Dendritic cell treated with granulocyte-macrophage colony-stimulating factor and Interleukin-4, amounts not matched to agents 40 ng/mL and 50 ng/mL, for 4 days (primary cell): ENCODE results near the gene RGR.

Experiments used
- H3K27ac Mint-ChIP-seq: one replicate; pipeline ENCODE4 v1.8.0; 2022; ENCODE audit warnings: mild to moderate bottlenecking, mixed read lengths
- H3K27me3 Mint-ChIP-seq: one replicate; pipeline ENCODE4 v1.8.0; 2022; ENCODE audit warnings: mild to moderate bottlenecking, mixed read lengths
- H3K36me3 Mint-ChIP-seq: one replicate; pipeline ENCODE4 v1.8.0; 2022; ENCODE audit warnings: low read depth, mixed read lengths
- H3K4me1 Mint-ChIP-seq: one replicate; pipeline ENCODE4 v1.8.0; 2022; ENCODE audit warnings: low read depth, mixed read lengths
- H3K4me3 Mint-ChIP-seq: one replicate; pipeline ENCODE4 v1.8.0; 2022; ENCODE audit warnings: mild to moderate bottlenecking, moderate library complexity, mixed read lengths
- H3K9me3 Mint-ChIP-seq: one replicate; pipeline ENCODE4 v1.8.0; 2022; ENCODE audit warnings: mixed read lengths
- intact Hi-C: fragments of 100-400 bp; cut with micrococcal nuclease; formaldehyde crosslinking; loops from one replicate; pipeline ENCODE4 v1.15.0; 2022

The RGR gene

DNA sequence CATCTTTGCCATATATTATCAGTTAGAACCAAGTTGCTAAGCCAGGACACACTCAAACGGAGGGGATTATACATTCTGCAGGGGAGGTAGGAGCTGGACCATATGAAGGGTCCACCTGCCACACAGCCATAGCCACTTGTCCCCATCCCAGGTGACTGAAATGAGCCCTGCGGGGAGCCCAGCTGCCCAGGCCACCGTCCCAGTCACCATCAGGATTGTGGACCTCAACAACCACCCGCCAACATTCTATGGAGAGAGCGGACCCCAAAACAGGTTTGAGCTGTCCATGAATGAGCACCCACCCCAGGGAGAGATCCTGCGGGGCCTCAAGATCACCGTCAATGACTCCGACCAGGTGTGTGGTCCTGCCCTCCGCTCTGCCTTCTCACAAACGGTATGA, 36.8 kb upstream of the RGR start:
- H3K27me3 Mint-ChIP-seq, result peaks cover 8% of the 10 kb centered on the region
- H3K27ac Mint-ChIP-seq, result no peak overlapping the region
- H3K36me3 Mint-ChIP-seq, result no peaks in the 10 kb centered on the region
- intact Hi-C loops, result no loop called here
- no peaks in the 10 kb centered on the region for H3K9me3 Mint-ChIP-seq
- H3K4me3 Mint-ChIP-seq, result no peak overlapping the region
- H3K4me1 Mint-ChIP-seq, result no peaks in the 10 kb centered on the region

GRCh38 chr10:84211566-84211965, 33.3 kb upstream of the RGR start:
- Mint-ChIP-seq H3K9me3 (no peaks in the 10 kb centered on the region), H3K36me3 (no peaks in the 10 kb centered on the region), H3K27ac (no peak overlapping the region), H3K4me3 (no peak overlapping the region), H3K27me3 (peaks cover 8% of the 10 kb centered on the region), H3K4me1 (no peaks in the 10 kb centered on the region)
- intact Hi-C loops, result no loop called here

DNA sequence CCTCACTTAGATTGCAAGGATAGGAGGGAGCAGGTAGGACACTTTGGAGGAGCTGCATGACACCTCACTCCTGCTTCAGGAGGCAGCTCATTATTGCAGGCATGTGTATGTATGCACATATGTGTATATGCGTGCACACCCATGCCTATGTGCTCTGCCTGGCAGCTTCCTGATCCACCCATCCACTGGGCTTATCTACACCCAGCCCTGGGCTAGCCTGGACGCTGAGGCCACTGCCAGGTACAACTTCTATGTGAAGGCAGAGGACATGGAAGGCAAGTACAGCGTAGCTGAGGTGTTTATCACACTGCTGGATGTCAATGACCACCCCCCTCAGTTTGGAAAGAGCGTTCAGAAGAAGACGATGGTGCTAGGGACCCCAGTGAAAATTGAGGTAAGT, 32.8 kb upstream of the RGR start:
- no peaks in the 10 kb centered on the region for H3K4me1 Mint-ChIP-seq
- intact Hi-C loops, result no loop called here
- H3K9me3 Mint-ChIP-seq, result no peaks in the 10 kb centered on the region
- no peak overlapping the region for H3K27ac Mint-ChIP-seq
- peaks cover 6% of the 10 kb centered on the region for H3K27me3 Mint-ChIP-seq
- no peak overlapping the region for H3K4me3 Mint-ChIP-seq
- H3K36me3 Mint-ChIP-seq, result no peaks in the 10 kb centered on the region

DNA sequence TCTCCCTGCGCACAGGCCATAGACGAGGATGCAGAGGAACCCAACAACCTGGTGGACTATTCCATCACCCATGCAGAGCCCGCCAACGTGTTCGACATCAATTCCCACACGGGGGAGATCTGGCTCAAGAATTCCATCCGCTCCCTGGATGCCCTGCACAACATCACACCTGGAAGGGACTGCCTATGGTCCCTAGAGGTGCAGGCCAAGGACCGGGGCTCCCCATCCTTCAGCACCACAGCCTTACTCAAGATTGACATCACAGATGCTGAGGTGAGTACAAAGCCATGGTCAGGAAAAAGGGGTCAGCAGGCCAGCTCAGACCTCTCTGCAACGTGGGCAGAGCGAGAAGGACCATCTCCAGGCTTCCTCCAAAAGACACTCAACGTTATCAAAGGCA, 31.8 kb upstream of the RGR start:
- H3K36me3 Mint-ChIP-seq, result no peaks in the 10 kb centered on the region
- H3K9me3 Mint-ChIP-seq, result no peaks in the 10 kb centered on the region
- no peak overlapping the region for H3K27ac Mint-ChIP-seq
- intact Hi-C loops, result no loop called here
- no peaks in the 10 kb centered on the region for H3K4me1 Mint-ChIP-seq
- H3K4me3 Mint-ChIP-seq, result no peak overlapping the region
- H3K27me3 Mint-ChIP-seq, result peaks cover 3% of the 10 kb centered on the region

- no peak overlapping the region for H3K4me3 Mint-ChIP-seq
- H3K9me3 Mint-ChIP-seq, result no peaks in the 10 kb centered on the region
- no peaks in the 10 kb centered on the region for H3K36me3 Mint-ChIP-seq
- H3K27ac Mint-ChIP-seq, result no peak overlapping the region
- intact Hi-C loops, result no loop called here
- H3K27me3 Mint-ChIP-seq, result peaks cover 1% of the 10 kb centered on the region
- no peaks in the 10 kb centered on the region for H3K4me1 Mint-ChIP-seq
Measured at GRCh38 chr10:84214046-84214572, 30.7 kb upstream of the RGR start.

DNA sequence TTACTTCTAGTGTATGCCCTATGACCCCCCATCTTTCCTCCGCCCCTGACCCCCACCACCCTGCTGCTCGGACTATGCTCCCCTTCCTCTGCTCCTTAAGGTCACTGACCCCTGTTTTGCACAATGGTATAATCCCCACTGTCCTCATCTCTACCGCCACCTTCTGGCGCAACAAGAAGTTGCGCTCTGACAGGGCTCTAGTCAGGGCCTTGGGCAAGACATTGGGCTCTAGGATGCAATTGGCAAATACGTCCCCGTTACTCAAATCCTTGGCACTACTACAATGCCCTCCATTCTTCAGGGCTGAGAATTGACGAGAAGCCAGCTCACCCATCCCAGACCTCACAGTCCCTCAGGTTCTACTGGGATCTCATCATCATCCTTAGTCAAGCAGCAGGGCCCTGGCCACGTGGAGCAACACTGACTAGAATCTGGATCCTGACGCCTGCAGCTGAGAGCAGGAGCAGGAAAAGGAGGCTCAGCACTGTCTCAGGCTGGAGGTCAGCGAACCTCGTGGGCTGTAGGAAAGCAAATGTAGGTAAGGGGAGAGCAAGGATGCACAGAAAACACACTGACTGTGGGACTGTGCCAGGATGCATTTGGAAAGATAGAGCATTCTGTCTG, 30.1 kb upstream of the RGR start:
- Mint-ChIP-seq H3K27ac (no peak overlapping the region), H3K9me3 (no peaks in the 10 kb centered on the region), H3K27me3 (peaks cover 3% of the 10 kb centered on the region), H3K4me1 (no peaks in the 10 kb centered on the region), H3K4me3 (no peak overlapping the region), H3K36me3 (no peaks in the 10 kb centered on the region)
- intact Hi-C loops, result no loop called here

GRCh38 chr10:84216834-84217233, 28.0 kb upstream of the RGR start:
- Mint-ChIP-seq H3K4me1 (no peaks in the 10 kb centered on the region), H3K9me3 (no peaks in the 10 kb centered on the region), H3K36me3 (no peaks in the 10 kb centered on the region), H3K27me3 (peaks cover 3% of the 10 kb centered on the region), H3K27ac (no peak overlapping the region), H3K4me3 (no peak overlapping the region)
- intact Hi-C loops, result no loop called here

- Mint-ChIP-seq H3K4me3 (no peak overlapping the region), H3K27ac (no peak overlapping the region), H3K36me3 (no peaks in the 10 kb centered on the region), H3K9me3 (no peaks in the 10 kb centered on the region), H3K4me1 (no peaks in the 10 kb centered on the region), H3K27me3 (peaks cover 3% of the 10 kb centered on the region)
- intact Hi-C loops, result no loop called here
Measured at GRCh38 chr10:84217746-84218145, 27.1 kb upstream of the RGR start.

DNA sequence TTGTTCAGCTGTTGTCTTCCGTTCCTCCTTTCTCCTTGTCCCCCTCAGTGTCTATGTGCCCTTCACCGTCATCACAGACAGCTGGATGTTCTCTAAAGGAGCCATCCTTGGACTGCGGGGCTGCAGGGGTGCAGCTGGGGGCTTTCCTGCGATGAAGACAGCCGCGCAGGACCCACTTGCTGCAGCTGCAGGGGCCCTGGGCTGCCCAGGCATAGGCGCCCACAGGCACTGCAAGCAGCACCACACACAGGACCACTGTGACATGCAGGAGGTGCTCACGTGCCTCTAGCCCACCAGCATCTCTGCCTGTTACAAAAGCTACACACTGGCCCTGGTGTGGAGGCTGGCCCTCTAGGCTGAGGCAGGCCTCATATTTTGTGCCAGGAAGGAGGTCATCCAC, 22.9 kb upstream of the RGR start:
- intact Hi-C loops, result no loop called here
- Mint-ChIP-seq H3K9me3 (no peaks in the 10 kb centered on the region), H3K27ac (no peak overlapping the region), H3K4me3 (no peak overlapping the region), H3K27me3 (peaks cover 3% of the 10 kb centered on the region), H3K36me3 (no peaks in the 10 kb centered on the region), H3K4me1 (no peaks in the 10 kb centered on the region)

GRCh38 chr10:84224411-84225028, 20.3 kb upstream of the RGR start:
- Mint-ChIP-seq H3K4me3 (no peak overlapping the region), H3K27ac (no peak overlapping the region), H3K36me3 (no peaks in the 10 kb centered on the region), H3K9me3 (no peaks in the 10 kb centered on the region), H3K27me3 (peaks cover 1% of the 10 kb centered on the region), H3K4me1 (no peaks in the 10 kb centered on the region)
- intact Hi-C loops, result no loop called here

- Mint-ChIP-seq H3K36me3 (no peaks in the 10 kb centered on the region), H3K4me3 (no peak within 1 kb of the TSS), H3K9me3 (no peaks in the 10 kb centered on the region), H3K27ac (no peak within 1 kb of the TSS), H3K4me1 (no peaks in the 10 kb centered on the region), H3K27me3 (peaks cover under 1% of the 10 kb centered on the region)
- intact Hi-C loops, result no loop called here
Measured at GRCh38 chr10:84225427-84226173, 19.3 kb upstream of the RGR start, which contains the start of gene LRIT2. LRIT2 (minus strand) TSS chr10:84225544; CDS start chr10:84225520, 24 bp downstream.

GRCh38 chr10:84226616-84227015, 18.2 kb upstream of the RGR start:
- Mint-ChIP-seq H3K4me3 (no peak overlapping the region), H3K27ac (no peak overlapping the region), H3K27me3 (peaks cover 1% of the 10 kb centered on the region), H3K4me1 (no peaks in the 10 kb centered on the region), H3K9me3 (no peaks in the 10 kb centered on the region), H3K36me3 (no peaks in the 10 kb centered on the region)
- intact Hi-C loops, result no loop called here

DNA sequence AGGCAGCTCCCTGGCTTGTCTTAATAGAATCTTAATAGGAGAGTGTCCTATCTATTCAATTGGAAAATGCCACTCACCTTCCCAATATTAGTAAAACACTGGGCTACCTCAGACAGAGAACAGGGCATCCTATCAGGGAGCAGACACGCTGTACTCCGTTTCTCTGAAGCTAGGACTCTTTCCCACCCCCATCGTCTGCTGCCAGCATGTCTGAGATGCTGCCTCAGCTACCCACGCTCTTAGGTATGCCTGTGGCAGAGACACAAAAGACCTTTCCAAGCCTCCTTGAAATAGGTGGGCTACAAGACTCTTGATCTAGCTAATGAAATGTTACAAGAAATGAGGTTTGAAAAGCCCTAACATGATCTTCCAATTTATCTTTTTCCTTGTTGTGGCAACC, 17.0 kb upstream of the RGR start:
- intact Hi-C loops, result no loop called here
- H3K27me3 Mint-ChIP-seq, result peaks cover 1% of the 10 kb centered on the region
- H3K4me1 Mint-ChIP-seq, result no peaks in the 10 kb centered on the region
- H3K9me3 Mint-ChIP-seq, result no peaks in the 10 kb centered on the region
- no peaks in the 10 kb centered on the region for H3K36me3 Mint-ChIP-seq
- no peak overlapping the region for H3K4me3 Mint-ChIP-seq
- H3K27ac Mint-ChIP-seq, result no peak overlapping the region

DNA sequence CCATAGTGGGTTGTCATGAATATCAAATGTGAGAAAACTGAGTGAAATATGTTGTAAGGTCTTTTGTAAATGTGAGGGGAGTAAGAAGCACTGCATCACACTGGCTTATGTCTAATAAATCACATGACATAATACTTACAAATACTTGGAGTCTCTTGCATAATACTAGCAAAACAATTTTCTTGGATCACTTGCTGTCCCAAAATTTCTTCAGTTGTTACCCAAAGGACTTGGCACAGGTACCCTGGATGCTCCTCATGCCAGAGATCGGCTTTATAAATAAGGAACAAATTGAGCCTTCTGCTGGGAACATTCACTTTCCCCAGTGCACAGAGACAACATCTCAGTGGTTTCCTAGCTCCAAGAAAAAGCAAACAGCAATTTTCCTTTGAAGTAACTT, 14.5 kb upstream of the RGR start:
- H3K27ac Mint-ChIP-seq, result no peak overlapping the region
- no peaks in the 10 kb centered on the region for H3K36me3 Mint-ChIP-seq
- H3K27me3 Mint-ChIP-seq, result peaks cover 1% of the 10 kb centered on the region
- no peaks in the 10 kb centered on the region for H3K4me1 Mint-ChIP-seq
- no peaks in the 10 kb centered on the region for H3K9me3 Mint-ChIP-seq
- no peak overlapping the region for H3K4me3 Mint-ChIP-seq
- intact Hi-C loops, result no loop called here
